IMR-90 (cell line): Measurements from ENCODE around the gene PACS1.

Experiments
- BHLHE40 ChIP-seq: fragments of 150-350 bp; IDR thresholded peaks from 2 replicates; pipeline ENCODE4 v1.6.1; 2016; ENCODE audit warnings: mild to moderate bottlenecking, low read depth, low read length
- CEBPB ChIP-seq: IDR thresholded peaks from 2 replicates; pipeline ENCODE4 v1.6.1; 2012; ENCODE audit warnings: low read depth, low read length, improper control_type of control experiment
- CTCF ChIP-seq: conservative IDR thresholded peaks from 2 replicates; pipeline ENCODE4 v1.5.1; 2012; ENCODE audit warnings: mild to moderate bottlenecking, low read depth, low read length, improper control_type of control experiment
- MAZ ChIP-seq: IDR thresholded peaks from 2 replicates; pipeline ENCODE4 v1.6.1; 2012; ENCODE audit warnings: low read depth, mild to moderate bottlenecking, low read length, improper control_type of control experiment, moderate library complexity, borderline replicate concordance
- MXI1 ChIP-seq: IDR thresholded peaks from 2 replicates; pipeline ENCODE4 v1.6.1; 2012; ENCODE audit warnings: low read depth, mild to moderate bottlenecking, low read length, moderate library complexity, borderline replicate concordance
- NFE2L2 ChIP-seq: fragments of 150-350 bp; IDR thresholded peaks from 2 replicates; pipeline ENCODE4 v1.6.1; 2016; ENCODE audit warnings: low read depth, mild to moderate bottlenecking, low read length
- POLR2A ChIP-seq: IDR thresholded peaks from 2 replicates; pipeline ENCODE4 v1.6.1; 2012; ENCODE audit warnings: mild to moderate bottlenecking, low read depth, low read length
- RAD21 ChIP-seq: IDR thresholded peaks from 2 replicates; pipeline ENCODE4 v1.6.1; 2012; ENCODE audit warnings: low read length, improper control_type of control experiment
- SMC3 ChIP-seq: fragments of 150-350 bp; IDR thresholded peaks from 2 replicates; pipeline ENCODE4 v1.6.1; 2016; ENCODE audit warnings: low read depth, mild to moderate bottlenecking, antibody characterized with exemption, low read length, moderate library complexity
- USF2 ChIP-seq: fragments of 150-350 bp; IDR thresholded peaks from 2 replicates; pipeline ENCODE4 v1.6.1; 2017; ENCODE audit warnings: mild to moderate bottlenecking, antibody characterized with exemption, low read length, low read depth

GRCh38 chr11:66195867-66196266 is 125.8 kb downstream of the PACS1 start:
- TF ChIP-seq CTCF (no peak), SMC3 (no peak), CEBPB (no peak), RAD21 (no peak), USF2 (no peak), POLR2A (no peak), MXI1 (no peak), MAZ (no peak), NFE2L2 (no peak), BHLHE40 (no peak)
